DOHH2 (cell line): Measurements from ENCODE around the gene FKBP15.

Experiments
- H3F3A ChIP-seq: fragments of 200-600 bp; sonication (generic), shearing (Covaris generic); 2 replicates; pipeline ENCODE4 v1.6.0; 2016; ENCODE audit warnings: antibody characterized with exemption, mild to moderate bottlenecking; ENCODE audit not compliant: control insufficient read depth, insufficient read depth
- H3K27ac ChIP-seq: fragments of 200-600 bp; sonication (generic); 2 replicates; pipeline ENCODE4 v1.5.1; 2014; ENCODE audit warnings: low read depth, mild to moderate bottlenecking, low read length, moderate library complexity
- H3K27me3 ChIP-seq: fragments of 200-600 bp; sonication (generic); 2 replicates; pipeline ENCODE4 v1.6.1; 2014; ENCODE audit warnings: mild to moderate bottlenecking, low read length, mixed read lengths; ENCODE audit not compliant: control insufficient read depth
- H3K36me3 ChIP-seq: fragments of 200-600 bp; sonication (generic); 2 replicates; pipeline ENCODE4 v1.6.1; 2014; ENCODE audit warnings: mild to moderate bottlenecking, low read length, moderate library complexity, mixed read lengths; ENCODE audit not compliant: control insufficient read depth
- H3K4me1 ChIP-seq: fragments of 200-600 bp; sonication (generic); 2 replicates; pipeline ENCODE4 v1.6.1; 2014; ENCODE audit warnings: mild to moderate bottlenecking, low read length, mixed read lengths; ENCODE audit not compliant: control insufficient read depth
- H3K4me2 ChIP-seq: fragments of 200-600 bp; sonication (generic); 2 replicates; pipeline ENCODE4 v1.6.0; 2014; ENCODE audit warnings: mild to moderate bottlenecking, low read length, moderate library complexity
- H3K4me3 ChIP-seq: fragments of 200-600 bp; sonication (generic); 2 replicates; pipeline ENCODE4 v1.5.1; 2014; ENCODE audit warnings: mild to moderate bottlenecking, low read length, mixed read lengths
- H3K79me2 ChIP-seq: fragments of 200-600 bp; sonication (generic); 2 replicates; pipeline ENCODE4 v1.6.1; 2014; ENCODE audit warnings: mild to moderate bottlenecking, low read length, mixed read lengths; ENCODE audit not compliant: control insufficient read depth
- H3K9me2 ChIP-seq: fragments of 200-600 bp; sonication (generic); replicated peaks from 2 replicates; pipeline ENCODE4 v1.6.1; 2014; ENCODE audit warnings: mild to moderate bottlenecking, low read length, mixed read lengths; ENCODE audit not compliant: control insufficient read depth
- H3K9me3 ChIP-seq: fragments of 200-600 bp; sonication (generic); 2 replicates; pipeline ENCODE4 v1.6.1; 2014; ENCODE audit warnings: antibody characterized with exemption, low read length, mixed read lengths; ENCODE audit not compliant: control insufficient read depth, insufficient read depth
- H4K20me1 ChIP-seq: fragments of 200-600 bp; sonication (generic); 2 replicates; pipeline ENCODE4 v1.6.0; 2014; ENCODE audit warnings: low read depth, mild to moderate bottlenecking, antibody characterized with exemption, low read length, moderate library complexity; ENCODE audit not compliant: control insufficient read depth, insufficient read depth
- EZH2phosphoT487 ChIP-seq: fragments of 200-600 bp; sonication (generic); IDR thresholded peaks from 2 replicates; pipeline ENCODE4 v1.6.1; 2017; ENCODE audit warnings: borderline replicate concordance, mild to moderate bottlenecking, antibody characterized with exemption, low read length, moderate library complexity, mixed read lengths
- TF ChIP-seq, protein P1 (sequence below): fragments of 200-600 bp; sonication (generic); IDR thresholded peaks from one replicate; pipeline ENCODE4 v1.5.1; 2014; ENCODE audit warnings: antibody characterized with exemption, mild to moderate bottlenecking, low read depth, low read length; ENCODE audit not compliant: poor library complexity, severe bottlenecking

The FKBP15 gene

DNA sequence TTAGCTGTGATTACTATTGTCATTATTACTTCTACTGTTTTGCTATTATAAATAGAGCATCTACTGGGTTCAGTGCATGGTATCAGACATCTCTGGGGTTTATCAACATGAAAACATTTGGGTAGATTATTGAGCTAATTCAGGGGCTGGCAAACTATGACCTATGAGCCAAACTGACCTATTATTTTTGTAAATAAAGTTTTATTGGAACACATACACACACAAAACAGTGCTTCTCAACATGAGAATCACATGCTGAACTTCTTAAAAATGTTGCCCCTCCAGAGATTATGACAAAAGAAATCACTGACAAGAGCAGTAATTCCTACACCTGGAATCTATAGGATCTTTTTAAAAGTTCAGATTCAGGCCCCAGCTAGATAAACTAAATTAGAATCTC lies 39.9 kb downstream of the FKBP15 start:
- H3K9me2 ChIP-seq: no peaks in the 10 kb centered on the region
- H3K79me2 ChIP-seq: no peaks in the 10 kb centered on the region
- TF ChIP-seq, protein P1, sequence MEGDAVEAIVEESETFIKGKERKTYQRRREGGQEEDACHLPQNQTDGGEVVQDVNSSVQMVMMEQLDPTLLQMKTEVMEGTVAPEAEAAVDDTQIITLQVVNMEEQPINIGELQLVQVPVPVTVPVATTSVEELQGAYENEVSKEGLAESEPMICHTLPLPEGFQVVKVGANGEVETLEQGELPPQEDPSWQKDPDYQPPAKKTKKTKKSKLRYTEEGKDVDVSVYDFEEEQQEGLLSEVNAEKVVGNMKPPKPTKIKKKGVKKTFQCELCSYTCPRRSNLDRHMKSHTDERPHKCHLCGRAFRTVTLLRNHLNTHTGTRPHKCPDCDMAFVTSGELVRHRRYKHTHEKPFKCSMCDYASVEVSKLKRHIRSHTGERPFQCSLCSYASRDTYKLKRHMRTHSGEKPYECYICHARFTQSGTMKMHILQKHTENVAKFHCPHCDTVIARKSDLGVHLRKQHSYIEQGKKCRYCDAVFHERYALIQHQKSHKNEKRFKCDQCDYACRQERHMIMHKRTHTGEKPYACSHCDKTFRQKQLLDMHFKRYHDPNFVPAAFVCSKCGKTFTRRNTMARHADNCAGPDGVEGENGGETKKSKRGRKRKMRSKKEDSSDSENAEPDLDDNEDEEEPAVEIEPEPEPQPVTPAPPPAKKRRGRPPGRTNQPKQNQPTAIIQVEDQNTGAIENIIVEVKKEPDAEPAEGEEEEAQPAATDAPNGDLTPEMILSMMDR: no peak
- no peak for TF ChIP-seq EZH2phosphoT487
- no peak overlapping the region for H3K4me3 ChIP-seq
- H3K4me1 ChIP-seq: peaks cover 18% of the 10 kb centered on the region
- H3K27ac ChIP-seq: no peak overlapping the region; the same call in 1 of the 2 replicates
- H3K4me2 ChIP-seq: no peak overlapping the region
- H3K36me3 ChIP-seq: peaks cover 95% of the 10 kb centered on the region
- H3K9me3 ChIP-seq: no peaks in the 10 kb centered on the region
- no peaks in the 10 kb centered on the region; the same call in 1 of the 2 replicates for H4K20me1 ChIP-seq
- no peaks in the 10 kb centered on the region for H3K27me3 ChIP-seq
- no peaks in the 10 kb centered on the region for H3F3A ChIP-seq

- H3K36me3 ChIP-seq: peaks cover 95% of the 10 kb centered on the region
- H3K9me2 ChIP-seq: no peaks in the 10 kb centered on the region
- no peaks in the 10 kb centered on the region for H3K9me3 ChIP-seq
- H3K27me3 ChIP-seq: no peaks in the 10 kb centered on the region
- no peak overlapping the region for H3K27ac ChIP-seq
- TF ChIP-seq, protein P1: no peak
- no peak for TF ChIP-seq EZH2phosphoT487
- H3K4me3 ChIP-seq: no peak overlapping the region
- H3F3A ChIP-seq: no peaks in the 10 kb centered on the region
- peaks cover 18% of the 10 kb centered on the region for H3K4me1 ChIP-seq
- H4K20me1 ChIP-seq: no peaks in the 10 kb centered on the region
- no peaks in the 10 kb centered on the region for H3K79me2 ChIP-seq
- no peak overlapping the region for H3K4me2 ChIP-seq
Measured at GRCh38 chr9:113179839-113180238, 41.2 kb downstream of the FKBP15 start.

DNA sequence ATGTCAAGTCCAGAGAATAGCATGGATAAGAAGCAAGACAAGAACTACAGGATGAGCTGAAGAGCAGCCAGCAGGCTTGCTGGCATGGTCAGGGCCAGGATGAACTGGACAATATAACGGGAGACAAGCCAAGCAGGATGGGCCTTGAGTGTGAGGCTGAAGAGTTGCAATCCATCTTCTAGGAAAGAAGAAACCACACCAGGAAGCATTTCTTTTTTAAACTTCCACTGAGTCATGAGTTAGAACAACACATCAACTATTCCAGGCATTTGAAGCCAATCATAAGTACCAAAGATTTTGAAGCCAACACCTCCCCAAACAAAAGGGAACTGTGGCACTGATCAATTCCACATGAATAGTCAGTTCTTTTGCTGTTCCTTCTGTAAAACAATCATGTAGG lies 43.0 kb downstream of the FKBP15 start:
- Histone ChIP-seq H3K4me1 (peaks cover 18% of the 10 kb centered on the region), H3K9me2 (no peaks in the 10 kb centered on the region), H3K36me3 (peaks cover 94% of the 10 kb centered on the region), H3K27ac (no peak overlapping the region), H3K9me3 (no peaks in the 10 kb centered on the region), H3K79me2 (no peaks in the 10 kb centered on the region), H3K27me3 (no peaks in the 10 kb centered on the region), H3K4me3 (no peak overlapping the region), H3K4me2 (no peak overlapping the region), H4K20me1 (no peaks in the 10 kb centered on the region), H3F3A (no peaks in the 10 kb centered on the region)
- TF ChIP-seq, protein P1: no peak
- no peak for TF ChIP-seq EZH2phosphoT487

DNA sequence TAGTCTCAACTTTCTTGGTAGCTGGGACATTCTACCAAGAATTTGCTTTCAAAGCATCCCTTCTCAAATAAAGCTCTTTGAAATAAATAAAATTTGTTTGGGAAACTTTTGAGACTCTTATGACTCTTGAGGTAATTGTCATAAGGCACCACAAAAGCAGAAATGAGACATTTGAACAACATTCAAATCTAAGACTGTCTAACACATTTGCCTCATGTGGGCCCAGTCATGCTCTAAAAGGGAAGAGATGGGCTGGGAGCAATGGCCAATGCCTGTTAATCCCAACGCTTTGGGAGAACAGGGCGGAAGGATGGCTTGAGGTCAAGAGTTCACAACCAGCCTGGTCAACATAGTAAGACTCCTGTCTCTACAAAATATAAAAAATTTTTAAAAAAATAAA lies 43.8 kb downstream of the FKBP15 start:
- H3K27ac ChIP-seq: no peak overlapping the region
- H3K9me3 ChIP-seq: no peaks in the 10 kb centered on the region
- H4K20me1 ChIP-seq: no peaks in the 10 kb centered on the region
- H3K4me1 ChIP-seq: peaks cover 11% of the 10 kb centered on the region
- peaks cover 94% of the 10 kb centered on the region for H3K36me3 ChIP-seq
- H3K79me2 ChIP-seq: no peaks in the 10 kb centered on the region
- no peaks in the 10 kb centered on the region for H3K27me3 ChIP-seq
- no peak overlapping the region for H3K4me3 ChIP-seq
- no peaks in the 10 kb centered on the region for H3F3A ChIP-seq
- no peaks in the 10 kb centered on the region for H3K9me2 ChIP-seq
- no peak overlapping the region for H3K4me2 ChIP-seq
- TF ChIP-seq, protein P1: no peak
- no peak for TF ChIP-seq EZH2phosphoT487
